SK-N-SH treated with all-trans-retinoic acid at 6 μM for 48 hours (cell line): ENCODE results near the gene SUSD6.

Source experiments
- ATAC-seq: fragments of 200-7000 bp; cut with Tn5 transposase; 3 replicates; pipeline ENCODE4 v1.9.1; 2020; ENCODE audit warnings: mild to moderate bottlenecking, moderate library complexity
- BACH2 ChIP-seq: fragments of 250-450 bp; sonication (Bioruptor Pico); IDR thresholded peaks from 2 replicates; pipeline ENCODE4 v1.9.0; 2021; ENCODE audit warnings: mild to moderate bottlenecking, borderline replicate concordance
- CSDC2 ChIP-seq: fragments of 250-450 bp; sonication (Bioruptor Pico); IDR thresholded peaks from 2 replicates; pipeline ENCODE4 v1.5.0; 2020; ENCODE audit warnings: mild to moderate bottlenecking, moderate library complexity
- ESRRG ChIP-seq: fragments of 250-450 bp; sonication (Bioruptor Pico); IDR thresholded peaks from 2 replicates; pipeline ENCODE4 v1.6.1; 2021; ENCODE audit warnings: mild to moderate bottlenecking
- GLIS3 ChIP-seq: fragments of 250-450 bp; sonication (Bioruptor Pico); IDR thresholded peaks from 2 replicates; pipeline ENCODE4 v1.5.0; 2020; ENCODE audit warnings: mild to moderate bottlenecking, moderate library complexity
- ISL1 ChIP-seq: fragments of 250-450 bp; sonication (Bioruptor Pico); IDR thresholded peaks from 2 replicates; pipeline ENCODE4 v2.1.2; 2022; ENCODE audit warnings: mild to moderate bottlenecking, moderate library complexity
- OSR1 ChIP-seq: fragments of 250-450 bp; sonication (Bioruptor Pico); IDR thresholded peaks from 2 replicates; pipeline ENCODE4 v1.8.0; 2022; ENCODE audit warnings: moderate library complexity, mild to moderate bottlenecking, inconsistent platforms
- PPARA ChIP-seq: fragments of 250-450 bp; sonication (Bioruptor Pico); IDR thresholded peaks from 2 replicates; pipeline ENCODE4 v1.5.0; 2020; ENCODE audit warnings: mild to moderate bottlenecking, borderline replicate concordance
- RARB ChIP-seq: fragments of 250-450 bp; sonication (Bioruptor Pico); IDR thresholded peaks from 2 replicates; pipeline ENCODE4 v1.8.0; 2021; ENCODE audit warnings: mild to moderate bottlenecking, moderate library complexity
- SNAI2 ChIP-seq: fragments of 250-450 bp; sonication (Bioruptor Pico); IDR thresholded peaks from 2 replicates; pipeline ENCODE4 v1.5.0; 2020; ENCODE audit warnings: mild to moderate bottlenecking, moderate library complexity
- TCF4 ChIP-seq: fragments of 250-450 bp; sonication (Bioruptor Pico); IDR thresholded peaks from 2 replicates; pipeline ENCODE4 v1.8.0; 2021; ENCODE audit warnings: mild to moderate bottlenecking, moderate library complexity, borderline replicate concordance
- TOX ChIP-seq: fragments of 250-450 bp; sonication (Bioruptor Pico); IDR thresholded peaks from 2 replicates; pipeline ENCODE4 v1.8.0; 2021; ENCODE audit warnings: mild to moderate bottlenecking, moderate library complexity, borderline replicate concordance
- ZC3H10 ChIP-seq: fragments of 250-450 bp; sonication (Bioruptor Pico); IDR thresholded peaks from 2 replicates; pipeline ENCODE4 v1.5.1; 2021; ENCODE audit warnings: mild to moderate bottlenecking, moderate library complexity
- ZFP3 ChIP-seq: fragments of 250-450 bp; sonication (Bioruptor Pico); IDR thresholded peaks from 2 replicates; pipeline ENCODE4 v1.5.0; 2020; ENCODE audit warnings: mild to moderate bottlenecking, moderate library complexity
- ZNF565 ChIP-seq: fragments of 450-650 bp; formaldehyde crosslinking; conservative IDR thresholded peaks from 2 replicates; pipeline ENCODE4 v1.5.0; 2020; ENCODE audit warnings: low read depth, mild to moderate bottlenecking, moderate library complexity
- ZNF70 ChIP-seq: fragments of 450-650 bp; formaldehyde crosslinking; IDR thresholded peaks from 2 replicates; pipeline ENCODE4 v1.5.0; 2020; ENCODE audit warnings: mild to moderate bottlenecking, moderate library complexity
- ZNF8 ChIP-seq: fragments of 450-650 bp; formaldehyde crosslinking; IDR thresholded peaks from 2 replicates; pipeline ENCODE4 v1.5.0; 2020; ENCODE audit warnings: mild to moderate bottlenecking, moderate library complexity
- TF ChIP-seq, protein P1 (sequence below): fragments of 250-450 bp; sonication (Bioruptor Pico); IDR thresholded peaks from 2 replicates; pipeline ENCODE4 v1.5.1; 2021; ENCODE audit warnings: mild to moderate bottlenecking, moderate library complexity
- TF ChIP-seq, protein P2 (sequence below): fragments of 250-450 bp; sonication (Bioruptor Pico); IDR thresholded peaks from 2 replicates; pipeline ENCODE4 v1.8.0; 2021; ENCODE audit warnings: low read depth, mild to moderate bottlenecking, moderate library complexity, borderline replicate concordance
- TF ChIP-seq, protein P3 (sequence below): fragments of 250-450 bp; sonication (Bioruptor Pico); IDR thresholded peaks from 2 replicates; pipeline ENCODE4 v1.5.1; 2020; ENCODE audit warnings: low read depth, mild to moderate bottlenecking, moderate library complexity
- TF ChIP-seq, protein P4 (sequence below): fragments of 250-450 bp; sonication (Bioruptor Pico); IDR thresholded peaks from 2 replicates; pipeline ENCODE4 v1.5.0; 2020; ENCODE audit warnings: mild to moderate bottlenecking, moderate library complexity

The SUSD6 gene

DNA sequence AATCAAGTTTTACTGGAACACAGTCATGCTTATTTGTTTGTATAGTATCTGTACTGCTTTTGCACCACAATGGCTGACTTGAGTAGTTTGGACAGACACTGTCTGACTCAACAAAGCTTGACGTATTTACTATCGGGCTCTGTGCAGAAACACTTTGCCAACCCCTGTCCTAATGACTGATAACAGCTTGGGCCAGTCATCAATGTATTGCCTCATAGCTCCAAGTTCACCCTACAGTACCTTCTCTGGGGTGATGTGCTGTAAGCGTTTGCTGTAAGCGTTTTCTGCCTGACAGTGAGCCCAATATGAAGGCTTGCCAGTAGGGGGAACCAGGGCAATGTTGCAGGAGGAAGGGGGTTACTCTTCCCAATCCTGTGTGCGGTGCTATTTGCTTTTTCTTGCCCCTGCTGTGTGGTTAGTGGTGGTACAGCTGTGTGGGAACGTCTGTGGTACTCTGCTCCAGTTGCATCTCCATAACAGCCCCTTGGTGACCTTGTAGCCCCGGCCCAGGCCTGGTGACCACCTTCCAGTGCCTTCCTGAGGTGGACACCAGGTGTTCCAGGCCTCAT lies 31.3 kb upstream of the SUSD6 start:
- no peak for TF ChIP-seq BACH2 (CRISPR knock-in tag)
- TF ChIP-seq ZC3H10, result no peak
- TF ChIP-seq, protein P1, sequence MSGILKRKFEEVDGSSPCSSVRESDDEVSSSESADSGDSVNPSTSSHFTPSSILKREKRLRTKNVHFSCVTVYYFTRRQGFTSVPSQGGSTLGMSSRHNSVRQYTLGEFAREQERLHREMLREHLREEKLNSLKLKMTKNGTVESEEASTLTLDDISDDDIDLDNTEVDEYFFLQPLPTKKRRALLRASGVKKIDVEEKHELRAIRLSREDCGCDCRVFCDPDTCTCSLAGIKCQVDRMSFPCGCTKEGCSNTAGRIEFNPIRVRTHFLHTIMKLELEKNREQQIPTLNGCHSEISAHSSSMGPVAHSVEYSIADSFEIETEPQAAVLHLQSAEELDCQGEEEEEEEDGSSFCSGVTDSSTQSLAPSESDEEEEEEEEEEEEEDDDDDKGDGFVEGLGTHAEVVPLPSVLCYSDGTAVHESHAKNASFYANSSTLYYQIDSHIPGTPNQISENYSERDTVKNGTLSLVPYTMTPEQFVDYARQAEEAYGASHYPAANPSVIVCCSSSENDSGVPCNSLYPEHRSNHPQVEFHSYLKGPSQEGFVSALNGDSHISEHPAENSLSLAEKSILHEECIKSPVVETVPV, result no peak
- TF ChIP-seq PPARA (CRISPR knock-in tag), result no peak
- TF ChIP-seq ZFP3, result no peak
- TF ChIP-seq, protein P2, sequence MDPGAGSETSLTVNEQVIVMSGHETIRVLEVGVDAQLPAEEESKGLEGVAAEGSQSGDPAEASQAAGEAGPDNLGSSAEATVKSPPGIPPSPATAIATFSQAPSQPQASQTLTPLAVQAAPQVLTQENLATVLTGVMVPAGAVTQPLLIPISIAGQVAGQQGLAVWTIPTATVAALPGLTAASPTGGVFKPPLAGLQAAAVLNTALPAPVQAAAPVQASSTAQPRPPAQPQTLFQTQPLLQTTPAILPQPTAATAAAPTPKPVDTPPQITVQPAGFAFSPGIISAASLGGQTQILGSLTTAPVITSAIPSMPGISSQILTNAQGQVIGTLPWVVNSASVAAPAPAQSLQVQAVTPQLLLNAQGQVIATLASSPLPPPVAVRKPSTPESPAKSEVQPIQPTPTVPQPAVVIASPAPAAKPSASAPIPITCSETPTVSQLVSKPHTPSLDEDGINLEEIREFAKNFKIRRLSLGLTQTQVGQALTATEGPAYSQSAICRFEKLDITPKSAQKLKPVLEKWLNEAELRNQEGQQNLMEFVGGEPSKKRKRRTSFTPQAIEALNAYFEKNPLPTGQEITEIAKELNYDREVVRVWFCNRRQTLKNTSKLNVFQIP (CRISPR knock-in tag), result no peak
- TF ChIP-seq GLIS3 (CRISPR knock-in tag), result no peak
- no peak for TF ChIP-seq TCF4 (CRISPR knock-in tag)
- no peak for TF ChIP-seq SNAI2 (CRISPR knock-in tag)
- TF ChIP-seq RARB, result no peak
- TF ChIP-seq ZNF565 (CRISPR knock-in tag), result no peak
- no peak for TF ChIP-seq ESRRG (CRISPR knock-in tag)
- TF ChIP-seq ZNF70 (CRISPR knock-in tag), result no peak
- TF ChIP-seq TOX (CRISPR knock-in tag), result no peak
- TF ChIP-seq CSDC2, result no peak
- TF ChIP-seq ISL1 (CRISPR knock-in tag), result no peak
- TF ChIP-seq, protein P3, sequence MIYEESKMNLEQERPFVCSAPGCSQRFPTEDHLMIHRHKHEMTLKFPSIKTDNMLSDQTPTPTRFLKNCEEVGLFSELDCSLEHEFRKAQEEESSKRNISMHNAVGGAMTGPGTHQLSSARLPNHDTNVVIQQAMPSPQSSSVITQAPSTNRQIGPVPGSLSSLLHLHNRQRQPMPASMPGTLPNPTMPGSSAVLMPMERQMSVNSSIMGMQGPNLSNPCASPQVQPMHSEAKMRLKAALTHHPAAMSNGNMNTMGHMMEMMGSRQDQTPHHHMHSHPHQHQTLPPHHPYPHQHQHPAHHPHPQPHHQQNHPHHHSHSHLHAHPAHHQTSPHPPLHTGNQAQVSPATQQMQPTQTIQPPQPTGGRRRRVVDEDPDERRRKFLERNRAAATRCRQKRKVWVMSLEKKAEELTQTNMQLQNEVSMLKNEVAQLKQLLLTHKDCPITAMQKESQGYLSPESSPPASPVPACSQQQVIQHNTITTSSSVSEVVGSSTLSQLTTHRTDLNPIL (CRISPR knock-in tag), result no peak
- TF ChIP-seq ZNF8 (CRISPR knock-in tag), result no peak
- peak; percentile 81 for ATAC-seq

DNA sequence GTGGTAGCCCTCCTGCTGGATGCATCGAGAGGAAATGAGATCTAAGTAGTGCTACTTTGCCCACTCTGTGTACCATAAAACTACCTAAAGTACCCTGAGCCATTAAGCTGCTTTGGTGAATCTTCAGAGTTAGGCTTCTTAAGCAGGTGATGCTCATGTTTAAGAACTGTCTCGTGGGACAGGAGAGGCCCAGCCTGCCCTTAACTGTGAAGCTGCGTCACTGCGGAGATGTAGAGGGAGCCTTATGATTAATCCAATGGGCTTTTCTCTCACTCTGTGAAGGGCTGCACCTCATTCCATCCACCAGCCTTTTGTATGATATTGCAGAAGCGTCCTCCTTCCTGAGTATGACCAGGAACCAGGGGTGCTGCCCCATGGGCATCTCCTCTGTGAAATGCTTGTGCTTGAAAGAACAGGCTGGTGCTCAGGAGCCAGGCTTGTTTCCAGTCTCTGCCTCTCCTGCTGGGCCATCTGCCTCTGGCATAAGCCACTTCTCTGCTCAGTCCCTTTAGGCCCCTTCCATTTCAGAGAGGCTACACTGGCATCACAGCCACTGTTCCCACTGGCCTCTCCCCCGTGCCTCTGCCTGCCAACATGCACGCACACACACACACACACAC lies 30.0 kb upstream of the SUSD6 start:
- TF ChIP-seq SNAI2 (CRISPR knock-in tag), result no peak
- TF ChIP-seq PPARA (CRISPR knock-in tag), result no peak
- TF ChIP-seq OSR1, result no peak
- TF ChIP-seq, protein P2 (CRISPR knock-in tag), result no peak
- ATAC-seq, result no peak

DNA sequence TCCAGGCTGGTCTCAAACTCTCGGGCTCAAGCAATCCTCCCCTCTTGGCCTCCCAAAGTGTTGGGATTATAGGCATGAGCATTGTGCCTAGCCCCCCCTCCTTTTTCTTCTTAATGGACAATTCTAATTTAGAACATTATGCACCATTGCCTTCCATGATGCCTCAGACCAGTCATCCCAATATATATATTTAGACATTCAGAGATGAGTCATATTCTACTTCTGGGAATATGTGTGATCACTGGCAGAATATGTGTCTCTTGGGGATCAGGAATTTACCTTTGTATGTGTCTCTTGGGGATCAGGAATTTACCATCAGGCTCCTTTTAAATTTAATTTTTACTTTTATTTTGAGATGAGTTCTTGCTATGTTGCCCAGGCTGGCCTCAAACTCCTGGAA lies 29.2 kb upstream of the SUSD6 start:
- no peak for TF ChIP-seq BACH2 (CRISPR knock-in tag)
- no peak for TF ChIP-seq ZNF565 (CRISPR knock-in tag)
- no peak for TF ChIP-seq ESRRG (CRISPR knock-in tag)
- no peak for TF ChIP-seq ISL1 (CRISPR knock-in tag)
- TF ChIP-seq OSR1, result no peak
- no peak for TF ChIP-seq ZNF8 (CRISPR knock-in tag)
- no peak for TF ChIP-seq TCF4 (CRISPR knock-in tag)
- TF ChIP-seq, protein P1, result no peak
- TF ChIP-seq, protein P4, sequence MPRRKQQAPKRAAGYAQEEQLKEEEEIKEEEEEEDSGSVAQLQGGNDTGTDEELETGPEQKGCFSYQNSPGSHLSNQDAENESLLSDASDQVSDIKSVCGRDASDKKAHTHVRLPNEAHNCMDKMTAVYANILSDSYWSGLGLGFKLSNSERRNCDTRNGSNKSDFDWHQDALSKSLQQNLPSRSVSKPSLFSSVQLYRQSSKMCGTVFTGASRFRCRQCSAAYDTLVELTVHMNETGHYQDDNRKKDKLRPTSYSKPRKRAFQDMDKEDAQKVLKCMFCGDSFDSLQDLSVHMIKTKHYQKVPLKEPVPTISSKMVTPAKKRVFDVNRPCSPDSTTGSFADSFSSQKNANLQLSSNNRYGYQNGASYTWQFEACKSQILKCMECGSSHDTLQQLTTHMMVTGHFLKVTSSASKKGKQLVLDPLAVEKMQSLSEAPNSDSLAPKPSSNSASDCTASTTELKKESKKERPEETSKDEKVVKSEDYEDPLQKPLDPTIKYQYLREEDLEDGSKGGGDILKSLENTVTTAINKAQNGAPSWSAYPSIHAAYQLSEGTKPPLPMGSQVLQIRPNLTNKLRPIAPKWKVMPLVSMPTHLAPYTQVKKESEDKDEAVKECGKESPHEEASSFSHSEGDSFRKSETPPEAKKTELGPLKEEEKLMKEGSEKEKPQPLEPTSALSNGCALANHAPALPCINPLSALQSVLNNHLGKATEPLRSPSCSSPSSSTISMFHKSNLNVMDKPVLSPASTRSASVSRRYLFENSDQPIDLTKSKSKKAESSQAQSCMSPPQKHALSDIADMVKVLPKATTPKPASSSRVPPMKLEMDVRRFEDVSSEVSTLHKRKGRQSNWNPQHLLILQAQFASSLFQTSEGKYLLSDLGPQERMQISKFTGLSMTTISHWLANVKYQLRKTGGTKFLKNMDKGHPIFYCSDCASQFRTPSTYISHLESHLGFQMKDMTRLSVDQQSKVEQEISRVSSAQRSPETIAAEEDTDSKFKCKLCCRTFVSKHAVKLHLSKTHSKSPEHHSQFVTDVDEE (CRISPR knock-in tag), result no peak
- TF ChIP-seq ZNF70 (CRISPR knock-in tag), result no peak
- TF ChIP-seq ZC3H10, result no peak
- no peak for TF ChIP-seq PPARA (CRISPR knock-in tag)
- no peak for ATAC-seq
